Adipocyte (in vitro differentiated cells): ENCODE measurements around the gene PLA2G2C.

Source experiments
- DNase-seq: peaks from one replicate; pipeline ENCODE4 v3.0.0-alpha.2; 2015; ENCODE audit warnings: low read depth
- H3K27me3 ChIP-seq: replicated peaks from 2 replicates; pipeline ENCODE4 v1.7.0; 2013; ENCODE audit warnings: mild to moderate bottlenecking, low read length, moderate library complexity; ENCODE audit not compliant: control insufficient read depth, insufficient read depth
- H3K36me3 ChIP-seq: 2 replicates; pipeline ENCODE4 v1.7.0; 2013; ENCODE audit warnings: low read length, mild to moderate bottlenecking, moderate library complexity; ENCODE audit not compliant: control insufficient read depth, insufficient read depth, severe bottlenecking
- H3K4me1 ChIP-seq: 2 replicates; pipeline ENCODE4 v1.7.0; 2013; ENCODE audit warnings: mild to moderate bottlenecking, low read length, moderate library complexity; ENCODE audit not compliant: control insufficient read depth, insufficient read depth
- H3K4me3 ChIP-seq: 2 replicates; pipeline ENCODE4 v1.7.0; 2013; ENCODE audit warnings: mild to moderate bottlenecking, low read length, moderate library complexity
- H3K9ac ChIP-seq: 2 replicates; pipeline ENCODE4 v1.7.0; 2013; ENCODE audit warnings: mild to moderate bottlenecking, low read length, moderate library complexity
- H3K9me3 ChIP-seq: 2 replicates; pipeline ENCODE4 v1.7.0; 2013; ENCODE audit warnings: mild to moderate bottlenecking, low read length, moderate library complexity; ENCODE audit not compliant: control insufficient read depth

The PLA2G2C gene

DNA sequence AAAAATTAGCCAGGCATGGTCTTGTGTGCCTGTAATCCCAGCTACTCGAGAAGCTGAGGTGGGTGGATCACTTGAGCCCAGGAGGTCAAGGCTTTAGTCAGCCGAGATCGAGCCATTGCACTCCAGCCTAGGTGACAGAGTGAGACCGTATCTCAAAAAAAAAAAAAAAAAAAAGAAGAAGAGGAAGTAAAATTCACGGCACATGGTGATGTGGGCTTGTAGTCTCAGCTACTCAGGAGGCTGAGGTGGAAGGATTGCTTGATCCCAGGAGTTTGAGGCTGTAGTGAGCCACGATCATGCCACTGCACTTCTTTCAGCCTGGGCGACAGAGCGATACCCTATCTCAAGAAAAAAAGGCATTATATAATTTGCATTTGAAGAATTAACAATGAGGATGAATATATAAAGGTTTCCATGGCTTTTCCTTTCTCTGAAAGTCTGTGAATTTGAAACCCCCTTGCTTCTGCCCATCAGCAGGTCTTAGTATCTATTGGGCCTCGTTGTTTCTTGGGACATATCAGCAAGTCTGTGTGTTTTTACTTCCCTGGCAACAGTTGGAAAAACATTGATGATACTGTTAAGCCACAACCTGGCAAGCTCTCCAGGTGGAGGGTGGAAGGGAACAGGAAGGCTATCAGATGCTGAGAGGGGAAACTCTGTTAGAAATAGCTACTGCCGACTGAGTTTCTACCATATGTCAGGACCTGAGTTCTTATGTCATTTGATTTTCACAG, 62.4 kb downstream of the PLA2G2C start:
- H3K36me3 ChIP-seq, result no peaks in the 10 kb centered on the region
- H3K27me3 ChIP-seq, result peaks cover 9% of the 10 kb centered on the region
- no peak for DNase-seq
- H3K4me1 ChIP-seq, result peaks cover 8% of the 10 kb centered on the region
- no peak overlapping the region for H3K9ac ChIP-seq
- no peak overlapping the region for H3K4me3 ChIP-seq
- H3K9me3 ChIP-seq, result no peaks in the 10 kb centered on the region

DNA sequence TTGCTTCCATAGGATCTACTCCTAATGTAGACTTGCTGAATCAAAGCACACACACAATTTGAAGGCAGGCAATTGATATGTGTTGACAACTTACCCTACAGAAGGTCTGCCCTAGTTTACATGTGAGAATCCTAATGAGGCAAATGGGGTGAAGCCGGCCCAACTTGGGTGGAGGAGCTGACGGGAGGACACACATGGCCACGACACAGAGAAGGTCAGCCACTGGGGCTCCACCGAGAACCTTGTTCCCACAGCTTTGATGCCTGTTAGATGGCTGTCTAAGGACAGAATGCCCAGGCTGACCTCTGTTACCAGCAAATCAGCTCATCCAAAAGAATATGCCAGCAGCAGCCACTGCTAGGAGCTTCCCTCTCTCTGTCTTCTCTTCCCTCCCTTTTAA, 65.5 kb downstream of the PLA2G2C start:
- Histone ChIP-seq H3K4me3 (no peak overlapping the region), H3K4me1 (peaks cover 8% of the 10 kb centered on the region), H3K9ac (no peak overlapping the region), H3K36me3 (no peaks in the 10 kb centered on the region), H3K9me3 (no peaks in the 10 kb centered on the region), H3K27me3 (peaks cover 19% of the 10 kb centered on the region)
- DNase-seq, result no peak

DNA sequence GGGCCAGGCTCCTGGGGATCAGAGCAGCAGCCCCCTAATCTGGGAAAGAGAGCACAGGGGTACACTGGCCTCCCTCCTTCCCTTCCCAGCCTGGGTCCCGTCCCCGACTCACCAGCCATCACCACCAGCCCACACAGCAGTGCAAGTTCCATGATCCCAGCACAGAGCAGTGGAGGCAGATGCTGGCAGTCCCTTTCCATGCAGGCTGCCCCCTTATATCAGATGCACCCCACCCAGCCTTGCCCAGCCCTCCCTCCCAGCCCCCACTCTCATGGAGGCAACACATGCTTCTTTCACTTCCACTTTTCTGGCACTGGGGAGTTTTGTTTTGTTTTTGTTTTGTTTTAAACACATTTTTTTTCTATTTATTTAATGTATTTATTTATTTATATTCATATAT, 67.0 kb downstream of the PLA2G2C start, which contains the start of gene PLA2G2D:
Gene PLA2G2D, minus strand, starts transcription at position 190 of the 400 bp plus-strand sequence. Its CDS starts 38 bp downstream, at position 152.
- Histone ChIP-seq H3K36me3 (no peaks in the 10 kb centered on the region), H3K4me1 (peaks cover 3% of the 10 kb centered on the region), H3K27me3 (peaks cover 19% of the 10 kb centered on the region), H3K4me3 (no peak within 1 kb of the TSS), H3K9me3 (no peaks in the 10 kb centered on the region), H3K9ac (no peak within 1 kb of the TSS)
- DNase-seq, result no peak

DNA sequence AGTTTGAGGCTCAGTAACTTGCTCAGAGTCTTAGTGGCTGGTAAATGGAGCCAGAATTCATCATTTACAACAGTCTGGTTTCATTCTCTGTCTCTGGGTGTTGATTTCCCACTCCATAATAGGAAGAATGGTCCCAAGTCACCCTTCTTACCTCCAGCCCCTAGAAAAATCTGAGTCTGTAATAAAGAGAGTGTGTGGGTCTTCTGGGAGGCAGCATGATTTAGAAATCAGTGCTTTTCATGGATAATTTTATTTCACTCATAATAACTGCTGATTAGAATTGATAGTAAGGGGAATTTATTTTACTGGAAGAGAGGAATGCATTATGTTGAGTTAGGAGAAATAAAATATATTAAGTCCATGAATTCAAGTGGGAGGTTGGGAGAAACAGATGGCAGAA, 69.1 kb downstream of the PLA2G2C start:
- Histone ChIP-seq H3K4me3 (no peak overlapping the region), H3K27me3 (peaks cover 19% of the 10 kb centered on the region), H3K9me3 (no peaks in the 10 kb centered on the region), H3K36me3 (no peaks in the 10 kb centered on the region), H3K4me1 (no peaks in the 10 kb centered on the region), H3K9ac (no peak overlapping the region)
- DNase-seq, result no peak

DNA sequence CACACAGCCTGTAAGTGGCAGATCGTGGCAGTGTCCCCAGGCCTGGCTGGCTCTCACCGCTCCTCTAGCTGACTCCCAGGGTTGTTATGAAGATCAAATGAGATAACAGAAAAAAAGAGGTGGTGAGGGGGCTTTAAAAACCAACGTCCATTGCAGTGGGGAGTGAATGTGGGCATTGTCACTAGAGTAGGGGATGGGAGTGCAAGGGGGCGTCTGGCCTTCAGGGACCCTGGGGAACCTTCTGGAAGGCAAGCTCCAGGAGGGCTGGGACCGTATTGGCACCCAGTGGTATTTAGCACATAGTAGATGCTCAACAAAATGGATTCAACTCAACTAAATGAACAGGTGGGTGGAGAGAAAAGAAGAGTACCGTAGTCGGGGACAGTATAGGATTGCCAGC, 70.4 kb downstream of the PLA2G2C start:
- H3K27me3 ChIP-seq, result peaks cover 10% of the 10 kb centered on the region

DNA sequence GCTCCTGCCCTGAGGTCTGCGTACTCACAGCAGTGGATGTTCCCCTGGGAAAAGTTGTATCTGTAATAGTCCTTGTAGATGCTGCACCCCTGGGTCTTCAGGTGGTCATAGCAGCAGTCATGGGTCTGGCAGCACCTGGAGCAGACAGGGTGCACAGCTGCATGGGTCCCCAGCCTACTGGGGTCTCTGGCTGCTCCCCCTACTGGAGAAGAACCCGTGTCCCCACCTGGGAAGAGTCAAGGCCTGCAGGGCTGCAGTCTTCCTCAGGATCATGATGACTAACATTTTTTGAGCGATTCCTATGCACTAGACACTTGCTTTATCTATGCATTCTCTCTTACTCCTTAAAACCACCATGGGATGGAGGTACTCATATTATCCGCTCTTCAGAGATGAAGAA, 70.8 kb downstream of the PLA2G2C start:
- Histone ChIP-seq H3K9ac (no peak overlapping the region), H3K4me1 (no peaks in the 10 kb centered on the region), H3K27me3 (peaks cover 10% of the 10 kb centered on the region), H3K4me3 (no peak overlapping the region), H3K9me3 (no peaks in the 10 kb centered on the region), H3K36me3 (no peaks in the 10 kb centered on the region)
- no peak for DNase-seq

More for the DNA sequence above, 70.4 kb downstream of the PLA2G2C start:
- Histone ChIP-seq H3K9me3 (no peaks in the 10 kb centered on the region), H3K9ac (no peak overlapping the region), H3K4me1 (no peaks in the 10 kb centered on the region), H3K36me3 (no peaks in the 10 kb centered on the region), H3K4me3 (no peak overlapping the region)
- DNase-seq, result no peak

DNA sequence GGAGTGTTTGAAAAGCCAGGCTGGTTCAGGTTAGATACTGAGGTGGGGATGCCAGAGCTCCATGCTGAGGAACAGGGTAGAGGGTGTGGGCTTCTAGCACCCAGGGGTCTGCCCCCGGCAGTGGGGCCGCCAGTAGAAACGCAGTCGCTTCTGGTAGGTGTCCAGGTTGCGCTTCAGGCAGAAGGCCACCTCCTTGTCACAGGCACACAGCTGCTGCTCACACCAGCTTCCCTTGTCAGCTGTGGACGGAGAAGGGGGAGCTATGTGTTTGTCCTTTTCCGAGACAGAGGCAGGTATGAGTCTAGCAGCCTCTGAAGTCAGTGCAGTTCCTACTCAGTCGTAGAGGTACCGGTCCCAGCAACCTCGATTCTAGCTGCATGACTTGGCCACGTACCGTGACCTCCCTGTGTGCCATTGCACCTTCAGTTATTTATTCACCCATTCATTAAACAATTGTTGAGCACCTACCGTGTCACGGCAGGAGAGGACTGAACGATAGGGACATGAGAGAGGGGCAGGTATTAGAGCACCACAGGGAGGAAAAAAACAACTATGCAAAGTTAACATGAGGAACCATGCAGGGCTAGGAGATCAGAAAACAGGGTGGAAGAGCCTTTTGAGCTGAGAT, 72.2 kb downstream of the PLA2G2C start:
- Histone ChIP-seq H3K4me1 (no peaks in the 10 kb centered on the region), H3K36me3 (no peaks in the 10 kb centered on the region), H3K9me3 (no peaks in the 10 kb centered on the region), H3K4me3 (no peak overlapping the region), H3K27me3 (peaks cover 10% of the 10 kb centered on the region), H3K9ac (no peak overlapping the region)
- DNase-seq, result no peak
